HG03432 (cell line): ENCODE measurements around the gene RHO.
A peak's percentile ranks its signal among the peaks of the same experiment; 100 is the strongest.

Experiments used
- ATAC-seq: cut with Tn5 transposase; IDR thresholded peaks from one replicate; pipeline ENCODE4 v1.9.1; 2021; ENCODE audit warnings: mild to moderate bottlenecking, moderate library complexity; ENCODE audit not compliant: unreplicated experiment

The RHO gene

GRCh38 chr3:129575233-129575996 lies 47.0 kb downstream of the RHO start:
- ATAC-seq, result no peak

DNA sequence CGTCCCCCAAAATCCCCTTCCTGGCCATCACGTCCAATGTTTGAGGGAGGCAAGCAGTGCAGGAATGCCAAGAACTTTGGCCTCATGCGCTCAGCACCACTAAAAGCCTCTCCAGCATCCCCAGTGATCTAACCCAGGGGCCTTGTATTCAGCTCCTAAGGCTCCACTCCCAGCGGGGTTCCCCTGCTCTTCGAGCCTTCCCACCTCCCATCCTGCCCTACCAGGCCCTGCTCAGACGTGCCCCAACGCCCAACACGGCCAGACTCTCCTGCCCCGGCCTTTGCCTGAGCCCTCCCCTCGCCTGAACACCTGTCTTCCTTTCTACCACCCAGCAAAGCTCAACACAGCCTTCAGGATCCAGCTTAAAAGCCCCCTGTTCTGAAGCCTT lies 47.6 kb downstream of the RHO start:
- ATAC-seq, result no peak

DNA sequence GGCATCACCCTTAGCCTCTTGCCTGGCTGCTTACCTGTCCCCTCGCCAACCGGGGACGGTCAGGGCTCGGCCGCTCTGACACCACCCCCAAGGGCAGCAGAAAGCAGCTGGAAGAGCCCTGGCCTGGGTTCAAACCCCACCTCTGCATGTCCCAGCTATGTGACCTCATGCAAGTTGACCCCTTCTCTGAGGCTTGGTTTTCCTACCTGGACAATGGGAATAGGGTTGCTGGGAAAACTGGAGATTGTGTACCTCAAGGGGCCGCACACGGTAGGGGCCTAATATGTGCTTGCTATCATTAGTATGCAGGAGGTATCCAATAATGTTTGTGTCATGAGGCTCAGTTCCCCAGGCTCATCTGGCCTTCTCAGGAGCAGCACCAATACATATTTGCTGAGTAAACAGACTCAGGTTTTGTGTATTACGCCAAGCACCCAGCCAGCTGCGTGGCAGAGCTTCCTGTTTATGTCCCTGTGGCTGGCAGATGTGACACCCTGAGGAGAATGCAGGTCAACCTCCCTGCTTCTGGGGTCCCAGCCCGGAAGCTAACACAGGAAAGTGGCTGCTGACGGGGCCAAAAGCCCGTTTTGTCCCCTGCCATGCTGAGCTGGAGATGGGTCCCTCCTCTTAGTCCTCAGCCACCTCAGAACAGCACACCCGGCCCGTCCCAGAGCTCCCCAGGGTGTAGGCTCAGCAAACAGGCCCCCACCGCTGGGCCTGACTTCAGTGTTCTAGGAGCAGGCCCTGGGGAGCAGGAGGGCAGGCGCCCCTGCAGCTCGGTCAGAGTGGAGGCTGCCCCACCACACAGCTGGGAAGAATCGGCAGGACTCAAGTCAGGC lies 48.3 kb downstream of the RHO start:
- peak; percentile 56 for ATAC-seq

GRCh38 chr3:129577366-129577765 lies 48.9 kb downstream of the RHO start:
- no peak for ATAC-seq

DNA sequence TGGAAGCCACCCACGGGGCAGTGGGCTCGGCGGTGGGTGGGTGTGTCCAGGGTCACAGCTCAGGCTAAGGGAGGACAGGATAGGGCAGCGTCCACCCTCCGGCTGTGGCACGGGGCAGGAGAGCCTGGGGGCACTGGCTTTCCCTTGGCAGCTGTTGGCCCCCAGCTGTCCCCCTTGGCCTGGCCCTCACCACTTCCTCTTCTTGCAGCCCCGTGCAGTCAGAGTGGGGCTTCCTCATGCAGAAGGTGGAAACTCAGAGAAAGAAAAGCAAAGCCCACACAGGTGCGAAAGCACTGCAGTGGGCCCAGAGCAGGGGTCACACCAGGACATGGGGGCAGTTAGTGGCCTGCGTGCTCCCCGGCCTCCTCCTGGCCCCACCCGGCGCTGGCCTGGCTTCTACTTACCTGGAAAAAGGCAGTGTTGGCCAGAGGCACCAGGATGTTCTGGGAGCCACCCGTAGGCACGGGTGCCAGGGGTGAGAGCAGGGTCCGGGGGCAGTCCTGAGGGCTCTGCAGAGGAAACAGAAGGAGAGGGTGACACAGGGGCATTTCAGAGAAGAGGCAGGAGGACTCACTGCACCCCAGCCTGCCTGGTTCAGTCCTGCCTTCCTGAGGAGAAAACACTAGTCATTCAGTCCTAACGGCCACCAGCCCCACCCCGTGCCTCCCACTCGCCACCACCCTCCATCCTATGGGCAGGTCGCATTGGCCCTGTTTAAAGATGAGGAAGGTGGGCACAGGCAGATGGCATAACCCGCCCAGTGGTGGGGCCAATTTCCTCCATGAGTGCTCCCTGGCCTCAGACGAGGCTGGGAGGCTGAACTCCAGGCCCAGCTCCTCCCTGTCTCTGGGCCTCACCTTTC lies 49.7 kb downstream of the RHO start:
- ATAC-seq, result peak; percentile 64

- no peak for ATAC-seq
Observed at GRCh38 chr3:129579991-129580390, 51.6 kb downstream of the RHO start.

DNA sequence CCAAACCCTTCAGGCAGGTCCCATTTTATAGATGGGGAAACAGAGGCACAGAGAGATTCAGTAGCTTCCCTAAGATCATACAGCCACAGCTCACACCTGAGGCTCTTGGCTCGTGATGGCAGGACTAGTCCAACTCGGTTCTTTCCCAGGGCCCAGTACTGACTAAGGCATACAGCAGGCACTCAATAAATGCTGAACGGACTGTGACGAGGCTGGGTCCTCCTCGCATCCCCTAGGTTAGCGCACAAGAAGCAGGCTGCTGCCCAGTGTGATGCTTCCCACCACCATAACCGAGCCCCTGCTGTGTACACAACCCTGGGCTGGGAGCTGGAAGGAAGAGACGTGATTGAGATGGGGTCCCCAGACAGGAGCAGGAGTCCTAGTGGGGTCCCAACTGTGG lies 53.2 kb downstream of the RHO start:
- ATAC-seq, result no peak

GRCh38 chr3:129582799-129583198 lies 54.4 kb downstream of the RHO start:
- ATAC-seq, result no peak

- no peak for ATAC-seq
Observed at GRCh38 chr3:129583289-129583688, 54.9 kb downstream of the RHO start.

GRCh38 chr3:129584631-129585030 lies 56.2 kb downstream of the RHO start:
- no peak for ATAC-seq
